A549 treated with AZD2906 at 1 μM for 4 hours (cell line): ENCODE measurements around the gene ERICH6B. TPM values are rescaled to one million over a fixed set of nuclear protein-coding genes. Genes with fewer than 3 reads are reported as not detected.

Experiments used
- total RNA-seq: library from RNA; stranded (reverse); fragments of 200-300 nt; extraction: Qiagen RNA extraction; gene quantifications from 5 replicates; pipeline ENCODE4 v1.2.3, GENCODE V29; 2022

Gene ERICH6B
- total RNA-seq, result not detected in 5 replicates

GRCh38 chr13:45615501-45616101, at the start of gene ERICH6B:
Gene ERICH6B, minus strand, starts transcription at chr13:45615739. Its CDS starts 18,734 bp downstream, at chr13:45597005.

Other genes with a start within 250 kb of the ERICH6B start
- gene SLC25A30, start 197.4 kb downstream of the ERICH6B start, total RNA-seq, result 6.8 to 9.2 TPM (median 7.6 TPM) in 5 replicates
- 11.9 to 15.5 TPM (median 14.0 TPM) in 5 replicates for gene COG3, start 150.8 kb downstream of the ERICH6B start, total RNA-seq
- gene CBY2, start 86.6 kb upstream of the ERICH6B start, total RNA-seq, result not detected in 5 replicates
- gene SIAH3, start 236.0 kb upstream of the ERICH6B start, total RNA-seq, result not detected in 5 replicates